GM23338 (cell line): Measurements from ENCODE around the gene ATG4B. TPM values are rescaled to one million over a fixed set of nuclear protein-coding genes. Genes with fewer than 3 reads are reported as not detected.
A peak's percentile ranks its signal among the peaks of the same experiment; 100 is the strongest.

Experiments
- ATAC-seq: fragments of 200-7000 bp; cut with Tn5 transposase; 3 replicates; pipeline ENCODE4 v1.9.1; 2020
- DNase-seq: peaks from one replicate; pipeline ENCODE4 v3.0.0-alpha.2; 2015; ENCODE audit warnings: low spot score
- H2AFZ ChIP-seq: fragments of 200-600 bp; sonication (generic); 2 replicates; pipeline ENCODE4 v1.8.0; 2016; ENCODE audit warnings: antibody characterized with exemption, mild to moderate bottlenecking, moderate library complexity
- H3F3A ChIP-seq: fragments of 200-600 bp; sonication (generic); replicated peaks from 2 replicates; pipeline ENCODE4 v1.8.0; 2017; ENCODE audit warnings: antibody characterized with exemption, mixed run types, low read depth
- H3K27ac ChIP-seq: fragments of 200-600 bp; sonication (generic); 2 replicates; pipeline ENCODE4 v1.6.1; 2016; ENCODE audit warnings: low read depth
- H3K27me3 ChIP-seq: fragments of 200-600 bp; sonication (generic); 2 replicates; pipeline ENCODE4 v1.8.0; 2016; ENCODE audit warnings: mild to moderate bottlenecking, mixed run types, moderate library complexity; ENCODE audit not compliant: insufficient read depth
- H3K36me3 ChIP-seq: fragments of 200-600 bp; sonication (generic); 2 replicates; pipeline ENCODE4 v1.8.0; 2016; ENCODE audit warnings: mild to moderate bottlenecking; ENCODE audit not compliant: insufficient read depth
- H3K4me1 ChIP-seq: fragments of 200-600 bp; sonication (generic); 2 replicates; pipeline ENCODE4 v1.8.0; 2016; ENCODE audit warnings: mild to moderate bottlenecking, moderate library complexity; ENCODE audit not compliant: insufficient read depth
- H3K4me2 ChIP-seq: fragments of 200-600 bp; sonication (generic); 2 replicates; pipeline ENCODE4 v1.7.1; 2017; ENCODE audit warnings: mixed run types
- H3K4me3 ChIP-seq: fragments of 200-600 bp; sonication (generic); 2 replicates; pipeline ENCODE4 v1.6.1; 2016; ENCODE audit warnings: mixed run types
- H3K79me2 ChIP-seq: fragments of 200-600 bp; sonication (generic); replicated peaks from 2 replicates; pipeline ENCODE4 v1.8.0; 2017; ENCODE audit warnings: mild to moderate bottlenecking; ENCODE audit not compliant: insufficient read depth
- H3K9me2 ChIP-seq: fragments of 200-600 bp; sonication (generic); 2 replicates; pipeline ENCODE4 v1.8.0; 2017; ENCODE audit not compliant: insufficient read depth
- H4K20me1 ChIP-seq: fragments of 200-600 bp; sonication (generic); replicated peaks from 2 replicates; pipeline ENCODE4 v1.8.0; 2017; ENCODE audit warnings: mild to moderate bottlenecking; ENCODE audit not compliant: insufficient read depth
- H3K27ac Mint-ChIP-seq: 2 replicates; pipeline ENCODE4 v1.8.0; 2020; ENCODE audit warnings: inconsistent platforms, mild to moderate bottlenecking, moderate library complexity, mixed read lengths
- H3K27me3 Mint-ChIP-seq: 3 replicates; pipeline ENCODE4 v1.8.0; 2022; ENCODE audit warnings: low read depth, mild to moderate bottlenecking, moderate library complexity, mixed read lengths, inconsistent platforms; ENCODE audit not compliant: insufficient read depth, poor library complexity
- H3K36me3 Mint-ChIP-seq: 3 replicates; pipeline ENCODE4 v1.8.0; 2021; ENCODE audit warnings: low read depth, mild to moderate bottlenecking, inconsistent platforms, moderate library complexity, mixed read lengths
- H3K4me1 Mint-ChIP-seq: 3 replicates; pipeline ENCODE4 v1.8.0; 2020; ENCODE audit warnings: mild to moderate bottlenecking, inconsistent platforms, mixed read lengths
- H3K4me3 Mint-ChIP-seq: 3 replicates; pipeline ENCODE4 v1.8.0; 2021; ENCODE audit warnings: moderate library complexity, mild to moderate bottlenecking, inconsistent platforms, mixed read lengths
- H3K9me3 Mint-ChIP-seq: 3 replicates; pipeline ENCODE4 v1.8.0; 2020; ENCODE audit warnings: moderate library complexity, mild to moderate bottlenecking, inconsistent platforms, mixed read lengths
- CREB1 ChIP-seq: fragments of 250-450 bp; sonication (Bioruptor Pico); IDR thresholded peaks from 2 replicates; pipeline ENCODE4 v1.5.0; 2020; ENCODE audit warnings: low read depth, mild to moderate bottlenecking, moderate library complexity
- JUNB ChIP-seq: IDR thresholded peaks from one replicate; pipeline ENCODE4 v1.6.1; 2016; ENCODE audit warnings: antibody characterized with exemption; ENCODE audit not compliant: unreplicated experiment
- NANOG ChIP-seq: IDR thresholded peaks from 2 replicates; pipeline ENCODE4 v1.6.1; 2016; ENCODE audit warnings: antibody characterized with exemption, borderline replicate concordance
- POLR2AphosphoS5 ChIP-seq: IDR thresholded peaks from 2 replicates; pipeline ENCODE4 v1.6.1; 2016; ENCODE audit warnings: antibody characterized with exemption, low read depth
- STAT1 ChIP-seq: IDR thresholded peaks from one replicate; pipeline ENCODE4 v1.6.1; 2016; ENCODE audit warnings: antibody characterized with exemption; ENCODE audit not compliant: unreplicated experiment
- polyA plus RNA-seq: library from polyadenylated mRNA; unstranded; fragments of >200 nt; fragmentation: Nextera tagmentation; extraction: Ambion mirVana; gene quantifications from 2 replicates; pipeline ENCODE4 v1.2.1, GENCODE V29; 2016
- total RNA-seq: library from RNA; depleted of rRNA; stranded (reverse); fragments of >200 nt; shearing (Covaris generic); gene quantifications from 2 replicates; pipeline ENCODE4 v1.2.3, GENCODE V29; 2014
- TF ChIP-seq, protein P1 (sequence below): fragments of 250-450 bp; sonication (Bioruptor Pico); IDR thresholded peaks from 2 replicates; pipeline ENCODE4 v1.5.0; 2020; ENCODE audit warnings: mild to moderate bottlenecking, moderate library complexity
- TF ChIP-seq, protein P2 (sequence below), 2 experiments: fragments of 200-600 bp in 1 of 2; sonication (generic) in 1 of 2; conservative IDR thresholded peaks; 2 replicates each; pipeline versions ENCODE4 v1.5.1 to v1.6.1; 2016 to 2017; ENCODE audit warnings: antibody characterized with exemption in 2 of 2, low read depth in 2 of 2, mild to moderate bottlenecking in 2 of 2, moderate library complexity in 1 of 2

The ATG4B gene
- total and polyA plus RNA-seq, 2 experiments from 2014 or later = 102 to 104 TPM

DNA sequence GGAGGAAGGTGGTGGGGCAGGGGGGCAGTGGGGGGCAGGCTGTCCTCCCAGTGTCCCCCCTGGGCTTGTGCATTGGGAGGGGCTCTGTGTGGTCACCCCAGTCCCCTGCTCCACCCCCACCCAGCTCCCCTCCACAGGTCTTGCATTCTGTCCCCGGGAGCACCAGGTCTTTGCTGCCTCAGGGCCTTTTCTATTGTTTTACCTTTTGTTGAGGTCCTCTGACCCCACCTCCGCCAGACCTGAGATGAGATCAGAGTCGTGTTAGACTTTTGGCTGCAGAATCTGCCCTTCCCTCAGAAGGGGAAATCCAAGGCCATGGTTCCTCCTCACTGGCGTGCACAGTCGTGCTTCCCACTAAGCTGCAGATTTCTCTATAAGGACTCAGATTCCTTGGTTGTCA lies 20.8 kb downstream of the ATG4B start:
- Histone ChIP-seq H3K27me3 (no peaks in the 10 kb centered on the region), H2AFZ (no peak overlapping the region), H3K4me3 (no peak overlapping the region), H3K4me1 (no peaks in the 10 kb centered on the region), H3K9me2 (no peaks in the 10 kb centered on the region), H4K20me1 (peaks cover 8% of the 10 kb centered on the region; the same call in 1 of the 2 replicates), H3K4me2 (no peak overlapping the region), H3K27ac (no peak overlapping the region), H3F3A (peaks cover 8% of the 10 kb centered on the region), H3K36me3 (peaks cover 16% of the 10 kb centered on the region), H3K79me2 (no peaks in the 10 kb centered on the region)
- ATAC-seq (no peak), DNase-seq (no peak)
- H3K9me3 Mint-ChIP-seq = no peaks in the 10 kb centered on the region; the same call in 2 of the 3 replicates
- no peak overlapping the region for H3K27ac Mint-ChIP-seq
- TF ChIP-seq, protein P1, sequence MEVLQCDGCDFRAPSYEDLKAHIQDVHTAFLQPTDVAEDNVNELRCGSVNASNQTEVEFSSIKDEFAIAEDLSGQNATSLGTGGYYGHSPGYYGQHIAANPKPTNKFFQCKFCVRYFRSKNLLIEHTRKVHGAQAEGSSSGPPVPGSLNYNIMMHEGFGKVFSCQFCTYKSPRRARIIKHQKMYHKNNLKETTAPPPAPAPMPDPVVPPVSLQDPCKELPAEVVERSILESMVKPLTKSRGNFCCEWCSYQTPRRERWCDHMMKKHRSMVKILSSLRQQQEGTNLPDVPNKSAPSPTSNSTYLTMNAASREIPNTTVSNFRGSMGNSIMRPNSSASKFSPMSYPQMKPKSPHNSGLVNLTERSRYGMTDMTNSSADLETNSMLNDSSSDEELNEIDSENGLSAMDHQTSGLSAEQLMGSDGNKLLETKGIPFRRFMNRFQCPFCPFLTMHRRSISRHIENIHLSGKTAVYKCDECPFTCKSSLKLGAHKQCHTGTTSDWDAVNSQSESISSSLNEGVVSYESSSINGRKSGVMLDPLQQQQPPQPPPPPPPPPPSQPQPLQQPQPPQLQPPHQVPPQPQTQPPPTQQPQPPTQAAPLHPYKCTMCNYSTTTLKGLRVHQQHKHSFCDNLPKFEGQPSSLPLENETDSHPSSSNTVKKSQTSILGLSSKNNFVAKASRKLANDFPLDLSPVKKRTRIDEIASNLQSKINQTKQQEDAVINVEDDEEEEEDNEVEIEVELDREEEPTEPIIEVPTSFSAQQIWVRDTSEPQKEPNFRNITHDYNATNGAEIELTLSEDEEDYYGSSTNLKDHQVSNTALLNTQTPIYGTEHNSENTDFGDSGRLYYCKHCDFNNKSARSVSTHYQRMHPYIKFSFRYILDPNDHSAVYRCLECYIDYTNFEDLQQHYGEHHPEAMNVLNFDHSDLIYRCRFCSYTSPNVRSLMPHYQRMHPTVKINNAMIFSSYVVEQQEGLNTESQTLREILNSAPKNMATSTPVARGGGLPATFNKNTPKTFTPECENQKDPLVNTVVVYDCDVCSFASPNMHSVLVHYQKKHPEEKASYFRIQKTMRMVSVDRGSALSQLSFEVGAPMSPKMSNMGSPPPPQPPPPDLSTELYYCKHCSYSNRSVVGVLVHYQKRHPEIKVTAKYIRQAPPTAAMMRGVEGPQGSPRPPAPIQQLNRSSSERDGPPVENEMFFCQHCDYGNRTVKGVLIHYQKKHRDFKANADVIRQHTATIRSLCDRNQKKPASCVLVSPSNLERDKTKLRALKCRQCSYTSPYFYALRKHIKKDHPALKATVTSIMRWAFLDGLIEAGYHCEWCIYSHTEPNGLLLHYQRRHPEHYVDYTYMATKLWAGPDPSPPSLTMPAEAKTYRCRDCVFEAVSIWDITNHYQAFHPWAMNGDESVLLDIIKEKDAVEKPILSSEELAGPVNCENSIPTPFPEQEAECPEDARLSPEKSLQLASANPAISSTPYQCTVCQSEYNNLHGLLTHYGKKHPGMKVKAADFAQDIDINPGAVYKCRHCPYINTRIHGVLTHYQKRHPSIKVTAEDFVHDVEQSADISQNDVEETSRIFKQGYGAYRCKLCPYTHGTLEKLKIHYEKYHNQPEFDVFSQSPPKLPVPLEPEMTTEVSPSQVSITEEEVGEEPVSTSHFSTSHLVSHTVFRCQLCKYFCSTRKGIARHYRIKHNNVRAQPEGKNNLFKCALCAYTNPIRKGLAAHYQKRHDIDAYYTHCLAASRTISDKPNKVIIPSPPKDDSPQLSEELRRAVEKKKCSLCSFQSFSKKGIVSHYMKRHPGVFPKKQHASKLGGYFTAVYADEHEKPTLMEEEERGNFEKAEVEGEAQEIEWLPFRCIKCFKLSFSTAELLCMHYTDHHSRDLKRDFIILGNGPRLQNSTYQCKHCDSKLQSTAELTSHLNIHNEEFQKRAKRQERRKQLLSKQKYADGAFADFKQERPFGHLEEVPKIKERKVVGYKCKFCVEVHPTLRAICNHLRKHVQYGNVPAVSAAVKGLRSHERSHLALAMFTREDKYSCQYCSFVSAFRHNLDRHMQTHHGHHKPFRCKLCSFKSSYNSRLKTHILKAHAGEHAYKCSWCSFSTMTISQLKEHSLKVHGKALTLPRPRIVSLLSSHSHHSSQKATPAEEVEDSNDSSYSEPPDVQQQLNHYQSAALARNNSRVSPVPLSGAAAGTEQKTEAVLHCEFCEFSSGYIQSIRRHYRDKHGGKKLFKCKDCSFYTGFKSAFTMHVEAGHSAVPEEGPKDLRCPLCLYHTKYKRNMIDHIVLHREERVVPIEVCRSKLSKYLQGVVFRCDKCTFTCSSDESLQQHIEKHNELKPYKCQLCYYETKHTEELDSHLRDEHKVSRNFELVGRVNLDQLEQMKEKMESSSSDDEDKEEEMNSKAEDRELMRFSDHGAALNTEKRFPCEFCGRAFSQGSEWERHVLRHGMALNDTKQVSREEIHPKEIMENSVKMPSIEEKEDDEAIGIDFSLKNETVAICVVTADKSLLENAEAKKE = no peak
- TF ChIP-seq JUNB (no peak), NANOG (no peak), POLR2AphosphoS5 (no peak)
- H3K36me3 Mint-ChIP-seq = peaks cover 69% of the 10 kb centered on the region
- no peak overlapping the region for H3K4me3 Mint-ChIP-seq
- H3K27me3 Mint-ChIP-seq = peaks cover 10% of the 10 kb centered on the region
- no peaks in the 10 kb centered on the region; the same call in 2 of the 3 replicates for H3K4me1 Mint-ChIP-seq

DNA sequence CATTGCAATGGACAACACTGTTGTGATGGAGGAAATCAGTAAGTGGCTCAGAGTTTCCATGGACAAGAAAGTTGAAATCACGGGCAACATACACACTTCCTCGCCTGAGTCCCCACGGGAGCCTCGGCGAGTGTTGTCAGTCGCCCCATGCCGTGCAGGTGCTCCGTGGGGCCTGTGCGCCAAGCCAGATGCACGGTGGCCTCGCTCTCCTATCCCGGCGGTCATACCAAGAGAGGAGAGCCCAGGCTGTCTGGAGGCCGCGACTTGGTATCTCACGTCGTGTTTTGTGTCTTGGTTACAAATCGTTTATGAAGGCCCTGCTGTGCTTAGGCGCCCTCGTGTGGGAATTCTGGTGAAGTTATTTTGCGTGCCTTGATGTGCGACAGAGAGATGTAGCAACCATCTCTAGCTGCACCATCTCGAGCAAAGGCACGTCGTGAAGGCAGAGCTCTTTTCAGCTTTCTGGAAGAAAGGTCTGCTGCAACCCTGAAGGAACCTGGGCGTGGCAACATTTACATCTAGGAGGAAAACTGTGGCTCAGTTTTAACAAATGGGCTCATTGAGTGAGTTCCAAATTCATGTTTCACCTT lies 21.8 kb downstream of the ATG4B start:
- no peak for TF ChIP-seq CREB1 (CRISPR knock-in tag)
- no peak for TF ChIP-seq STAT1
- no peak for TF ChIP-seq JUNB
- no peak for TF ChIP-seq NANOG
- TF ChIP-seq, protein P2, sequence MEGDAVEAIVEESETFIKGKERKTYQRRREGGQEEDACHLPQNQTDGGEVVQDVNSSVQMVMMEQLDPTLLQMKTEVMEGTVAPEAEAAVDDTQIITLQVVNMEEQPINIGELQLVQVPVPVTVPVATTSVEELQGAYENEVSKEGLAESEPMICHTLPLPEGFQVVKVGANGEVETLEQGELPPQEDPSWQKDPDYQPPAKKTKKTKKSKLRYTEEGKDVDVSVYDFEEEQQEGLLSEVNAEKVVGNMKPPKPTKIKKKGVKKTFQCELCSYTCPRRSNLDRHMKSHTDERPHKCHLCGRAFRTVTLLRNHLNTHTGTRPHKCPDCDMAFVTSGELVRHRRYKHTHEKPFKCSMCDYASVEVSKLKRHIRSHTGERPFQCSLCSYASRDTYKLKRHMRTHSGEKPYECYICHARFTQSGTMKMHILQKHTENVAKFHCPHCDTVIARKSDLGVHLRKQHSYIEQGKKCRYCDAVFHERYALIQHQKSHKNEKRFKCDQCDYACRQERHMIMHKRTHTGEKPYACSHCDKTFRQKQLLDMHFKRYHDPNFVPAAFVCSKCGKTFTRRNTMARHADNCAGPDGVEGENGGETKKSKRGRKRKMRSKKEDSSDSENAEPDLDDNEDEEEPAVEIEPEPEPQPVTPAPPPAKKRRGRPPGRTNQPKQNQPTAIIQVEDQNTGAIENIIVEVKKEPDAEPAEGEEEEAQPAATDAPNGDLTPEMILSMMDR (conservative IDR thresholded peaks at IDR 0.05; ENCODE audit: low read depth in 2 of 2) = peak; percentile 50 to 81
- TF ChIP-seq POLR2AphosphoS5 = no peak
- Mint-ChIP-seq H3K9me3 (no peaks in the 10 kb centered on the region; the same call in 2 of the 3 replicates), H3K27me3 (peaks cover 10% of the 10 kb centered on the region), H3K4me1 (no peaks in the 10 kb centered on the region; the same call in 2 of the 3 replicates), H3K4me3 (no peak overlapping the region), H3K27ac (no peak overlapping the region), H3K36me3 (peaks cover 63% of the 10 kb centered on the region)
- peaks cover 8% of the 10 kb centered on the region for H3F3A ChIP-seq
- peaks cover 15% of the 10 kb centered on the region for H3K36me3 ChIP-seq
- no peaks in the 10 kb centered on the region for H3K4me1 ChIP-seq
- H3K4me2 ChIP-seq = no peak overlapping the region
- no peak overlapping the region for H3K27ac ChIP-seq
- H2AFZ ChIP-seq = no peak overlapping the region
- H4K20me1 ChIP-seq = peaks cover 8% of the 10 kb centered on the region; the same call in 1 of the 2 replicates
- H3K79me2 ChIP-seq = no peaks in the 10 kb centered on the region
- no peaks in the 10 kb centered on the region for H3K9me2 ChIP-seq
- peak; percentile 75 for ATAC-seq
- H3K4me3 ChIP-seq = no peak overlapping the region
- DNase-seq = peak; percentile 82
- H3K27me3 ChIP-seq = no peaks in the 10 kb centered on the region
